MM.1S (cell line): ENCODE results near the gene SMIM29.

Experiments used
- CTCF ChIP-seq: fragments of 300-600 bp; sonication (generic); IDR thresholded peaks from 2 replicates; pipeline ENCODE4 v1.5.1; 2016; ENCODE audit warnings: antibody characterized with exemption, low read length, mixed read lengths
- EZH2 ChIP-seq: fragments of 300-600 bp; sonication (generic); optimal IDR thresholded peaks from 2 replicates; pipeline ENCODE3; 2017; ENCODE audit warnings: low read depth, mild to moderate bottlenecking, antibody characterized with exemption, low read length, mixed read lengths

- TF ChIP-seq EZH2 (no peak), CTCF (no peak)
Observed at GRCh38 chr6:34240329-34241248, 8.2 kb downstream of the SMIM29 start.
